K562 (cell line): ENCODE data around the gene SLC25A34.

Experiments used
- GTF2F1 ChIP-seq: IDR thresholded peaks from 2 replicates; pipeline ENCODE4 v1.6.1; 2011; ENCODE audit warnings: low read depth, low read length, improper control_type of control experiment
- MTF1 ChIP-seq: fragments of 250-450 bp; sonication (Bioruptor Pico); IDR thresholded peaks from 2 replicates; pipeline ENCODE4 v1.9.0; 2021; ENCODE audit warnings: moderate library complexity, mild to moderate bottlenecking, inconsistent platforms, borderline replicate concordance
- POLR2A ChIP-seq: fragments of 450-650 bp; conservative IDR thresholded peaks from 2 replicates; pipeline ENCODE4 v1.6.1; 2016
- STAT5A ChIP-seq: IDR thresholded peaks from 2 replicates; pipeline ENCODE4 v1.6.1; 2012; ENCODE audit warnings: low read length, inconsistent platforms, borderline replicate concordance
- TARDBP ChIP-seq: fragments of 450-650 bp; IDR thresholded peaks from 2 replicates; pipeline ENCODE4 v1.6.1; 2016
- ZSCAN29 ChIP-seq: fragments of 450-650 bp; IDR thresholded peaks from 2 replicates; pipeline ENCODE4 v1.6.1; 2017
- TF ChIP-seq, protein P1 (sequence below): fragments of 450-650 bp; IDR thresholded peaks from 2 replicates; pipeline ENCODE4 v1.6.1; 2017; ENCODE audit warnings: mild to moderate bottlenecking, moderate library complexity
- TF ChIP-seq, protein P2 (sequence below): sonication (generic); formaldehyde crosslinking; IDR thresholded peaks from 2 replicates; pipeline ENCODE4 v1.8.0; 2022; ENCODE audit warnings: mild to moderate bottlenecking, missing genetic modification reagents

DNA sequence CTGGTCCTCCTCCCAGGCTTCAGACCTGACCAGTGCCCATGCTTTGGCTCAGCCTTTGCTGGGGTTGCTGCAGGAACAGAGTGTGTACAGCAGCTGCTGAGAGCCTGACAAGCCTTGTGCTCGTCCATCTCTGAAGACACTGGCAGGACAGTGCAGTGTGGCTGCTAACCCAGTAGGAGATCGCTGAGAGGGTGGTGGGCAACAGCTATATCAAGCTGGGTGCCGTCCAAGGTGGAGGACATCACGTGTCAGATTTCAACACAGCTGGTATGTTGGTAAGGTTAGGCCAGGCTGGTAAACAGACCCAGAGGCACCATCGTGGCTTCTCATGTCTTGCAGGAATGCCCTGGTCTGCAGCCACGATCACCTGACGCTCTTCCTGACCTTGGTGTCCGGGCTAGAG is 17.9 kb upstream of the SLC25A34 start:
- TF ChIP-seq, protein P1, sequence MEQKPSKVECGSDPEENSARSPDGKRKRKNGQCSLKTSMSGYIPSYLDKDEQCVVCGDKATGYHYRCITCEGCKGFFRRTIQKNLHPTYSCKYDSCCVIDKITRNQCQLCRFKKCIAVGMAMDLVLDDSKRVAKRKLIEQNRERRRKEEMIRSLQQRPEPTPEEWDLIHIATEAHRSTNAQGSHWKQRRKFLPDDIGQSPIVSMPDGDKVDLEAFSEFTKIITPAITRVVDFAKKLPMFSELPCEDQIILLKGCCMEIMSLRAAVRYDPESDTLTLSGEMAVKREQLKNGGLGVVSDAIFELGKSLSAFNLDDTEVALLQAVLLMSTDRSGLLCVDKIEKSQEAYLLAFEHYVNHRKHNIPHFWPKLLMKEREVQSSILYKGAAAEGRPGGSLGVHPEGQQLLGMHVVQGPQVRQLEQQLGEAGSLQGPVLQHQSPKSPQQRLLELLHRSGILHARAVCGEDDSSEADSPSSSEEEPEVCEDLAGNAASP, result no peak
- TF ChIP-seq MTF1 (CRISPR knock-in tag), result no peak
- TF ChIP-seq TARDBP, result no peak
- TF ChIP-seq STAT5A, result no peak
- TF ChIP-seq GTF2F1, result no peak
- TF ChIP-seq, protein P2, sequence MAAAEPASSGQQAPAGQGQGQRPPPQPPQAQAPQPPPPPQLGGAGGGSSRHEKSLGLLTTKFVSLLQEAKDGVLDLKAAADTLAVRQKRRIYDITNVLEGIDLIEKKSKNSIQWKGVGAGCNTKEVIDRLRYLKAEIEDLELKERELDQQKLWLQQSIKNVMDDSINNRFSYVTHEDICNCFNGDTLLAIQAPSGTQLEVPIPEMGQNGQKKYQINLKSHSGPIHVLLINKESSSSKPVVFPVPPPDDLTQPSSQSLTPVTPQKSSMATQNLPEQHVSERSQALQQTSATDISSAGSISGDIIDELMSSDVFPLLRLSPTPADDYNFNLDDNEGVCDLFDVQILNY (CRISPR knock-in tag), result no peak
- TF ChIP-seq POLR2A, result no peak
- TF ChIP-seq ZSCAN29, result no peak
